Adrenal gland (tissue), 12 donors: Measurements from ENCODE around the gene CDC14C. TPM values are rescaled to one million over a fixed set of nuclear protein-coding genes. Genes with fewer than 3 reads are reported as not detected.
A peak's percentile ranks its signal among the peaks of the same experiment; 100 is the strongest.

Experiments
- DNase-seq, 7 donors: peaks; one replicate each; pipeline ENCODE4 v3.0.0-alpha.2; 2019 to 2020
- H3K27ac ChIP-seq, 5 donors: fragments of 200-600 bp; sonication (generic) in 4 of 5; 1 replicate in 3 of 5; 2 replicates in 2 of 5; pipeline versions ENCODE4 v1.5.1 to v1.8.0; 2016 to 2020; ENCODE audit warnings: mild to moderate bottlenecking in 1 of 5
- H3K27me3 ChIP-seq: fragments of 200-600 bp; 2 replicates; pipeline ENCODE4 v1.8.0; 2021
- H3K36me3 ChIP-seq, 2 donors: fragments of 200-600 bp; replicated peaks in 1 of 2; 1 replicate in 1 of 2; 2 replicates in 1 of 2; pipeline versions ENCODE4 v1.5.1 to v1.8.0; 2018 to 2022
- H3K4me1 ChIP-seq, 2 donors: fragments of 200-600 bp; replicated peaks in 1 of 2; 1 replicate in 1 of 2; 2 replicates in 1 of 2; pipeline versions ENCODE4 v1.5.1 to v1.8.0; 2018 to 2021
- H3K4me3 ChIP-seq, 4 donors: fragments of 200-600 bp; sonication (generic) in 3 of 4; one replicate each; pipeline ENCODE4 v1.5.1; 2016 to 2018
- H3K9me3 ChIP-seq, 3 donors: fragments of 200-600 bp; sonication (generic) in 1 of 3; replicated peaks in 1 of 3; 1 replicate in 2 of 3; 2 replicates in 1 of 3; pipeline versions ENCODE4 v1.5.1 to v1.8.0; 2016 to 2021
- POLR2A ChIP-seq, 2 donors: fragments of 450-650 bp; IDR thresholded peaks; one replicate each; pipeline ENCODE4 v1.6.1; 2017; ENCODE audit warnings: antibody characterized with exemption in 2 of 2, mild to moderate bottlenecking in 2 of 2, moderate library complexity in 1 of 2
- WGBS, 4 donors: extraction: QIAGEN DNeasy Blood & Tissue Kit in 2 of 4; methylation state at CpG; one replicate each; pipeline versions ENCODE4 v1.1.5 to v1.1.7; 2013 to 2017; 5-methylcytosine and 5-hydroxymethylcytosine counted together
- intact Hi-C, 2 donors: fragments of 100-400 bp; cut with DNase I; formaldehyde crosslinking; loops; one replicate each; pipeline versions ENCODE4 v1.14.1 to v1.15.0; 2022 to 2023
- polyA plus RNA-seq, 3 donors: library from polyadenylated mRNA; stranded (reverse); fragments of 200-250 nt in 2 of 3; fragments of 350-450 nt in 1 of 3; fragmentation: Illumina TruSeq in 1 of 3; extraction: RNeasy Lipid Tissue Mini Kit (QIAGEN cat#74804) in 1 of 3; gene quantifications; one replicate each; pipeline ENCODE4 v1.2.3, GENCODE V29; 2013 to 2014
- total RNA-seq, 9 donors: library from RNA; depleted of rRNA in 4 of 9; stranded (reverse); fragments of >200 nt in 4 of 9; fragments of 120-200 nt in 1 of 9; fragmentation: NEBNext Ultra II Directional in 1 of 9; extraction: Animal tissue kit (Norgen Biotek cat#: 25700) in 1 of 9; gene quantifications; one replicate each; pipeline versions ENCODE4 v1.1.0 to v1.2.4, GENCODE V29; 2013 to 2023
- TF ChIP-seq, protein P1 (sequence below), 6 experiments: fragments of 450-650 bp in 4 of 6; fragments of 200-600 bp in 2 of 6; sonication (generic) in 1 of 6; IDR thresholded peaks; 1 replicate in 5 of 6; 2 replicates in 1 of 6; pipeline versions ENCODE4 v1.5.1 to v1.8.0; 2016 to 2021; ENCODE audit warnings: antibody characterized with exemption in 6 of 6, mild to moderate bottlenecking in 2 of 6, moderate library complexity in 1 of 6
- donor health status: healthy with polysubstance abuse.
- donor health status: Bipolar disorder and iron deficiency.
- donor health status: DM: yes; HTN: yes; CAD: no.
- donor health status: DM: no; HTN: no; CAD: no.
- donor health status: DM: no; HTN: no; CAD: no.
- donor health status: DM: yes; HTN: yes; CAD: no.

The CDC14C gene
- total and polyA plus RNA-seq, 12 donors = not detected

DNA sequence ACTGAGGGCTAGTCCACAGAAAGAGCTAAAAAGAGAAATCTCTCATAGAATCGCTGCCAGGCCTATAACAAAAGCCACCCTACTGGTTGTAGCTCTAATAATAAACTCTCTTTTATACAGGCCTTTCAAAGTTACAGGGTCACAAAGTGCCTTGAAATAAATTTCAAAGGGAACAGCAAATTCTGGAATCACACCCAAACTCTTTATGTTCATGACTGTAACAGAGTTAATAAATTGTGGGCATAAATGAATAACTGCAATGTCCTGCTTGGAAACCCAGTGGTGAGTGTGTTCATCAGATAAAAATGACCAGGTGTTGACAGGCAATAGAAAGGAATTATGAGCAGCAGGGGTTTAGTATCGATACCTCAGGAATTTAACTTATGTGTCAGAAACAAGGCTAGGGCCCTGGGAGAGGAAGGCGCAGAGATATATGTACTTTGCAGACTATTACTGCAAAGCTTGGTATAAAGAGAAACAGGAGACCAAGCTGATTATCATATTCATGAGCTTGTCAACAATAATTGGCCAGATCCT is 9.3 kb downstream of the CDC14C start:
- Histone ChIP-seq H3K27ac (no peak overlapping the region), H3K27me3 (no peaks in the 10 kb centered on the region), H3K9me3 (no peaks in the 10 kb centered on the region), H3K4me3 (no peak overlapping the region), H3K4me1 (peaks cover 0 to 3% of the 10 kb centered on the region in 2 donors), H3K36me3 (no peaks in the 10 kb centered on the region)
- TF ChIP-seq POLR2A (IDR thresholded peaks at IDR 0.05) = no peak
- TF ChIP-seq, protein P1, sequence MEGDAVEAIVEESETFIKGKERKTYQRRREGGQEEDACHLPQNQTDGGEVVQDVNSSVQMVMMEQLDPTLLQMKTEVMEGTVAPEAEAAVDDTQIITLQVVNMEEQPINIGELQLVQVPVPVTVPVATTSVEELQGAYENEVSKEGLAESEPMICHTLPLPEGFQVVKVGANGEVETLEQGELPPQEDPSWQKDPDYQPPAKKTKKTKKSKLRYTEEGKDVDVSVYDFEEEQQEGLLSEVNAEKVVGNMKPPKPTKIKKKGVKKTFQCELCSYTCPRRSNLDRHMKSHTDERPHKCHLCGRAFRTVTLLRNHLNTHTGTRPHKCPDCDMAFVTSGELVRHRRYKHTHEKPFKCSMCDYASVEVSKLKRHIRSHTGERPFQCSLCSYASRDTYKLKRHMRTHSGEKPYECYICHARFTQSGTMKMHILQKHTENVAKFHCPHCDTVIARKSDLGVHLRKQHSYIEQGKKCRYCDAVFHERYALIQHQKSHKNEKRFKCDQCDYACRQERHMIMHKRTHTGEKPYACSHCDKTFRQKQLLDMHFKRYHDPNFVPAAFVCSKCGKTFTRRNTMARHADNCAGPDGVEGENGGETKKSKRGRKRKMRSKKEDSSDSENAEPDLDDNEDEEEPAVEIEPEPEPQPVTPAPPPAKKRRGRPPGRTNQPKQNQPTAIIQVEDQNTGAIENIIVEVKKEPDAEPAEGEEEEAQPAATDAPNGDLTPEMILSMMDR (IDR thresholded peaks at IDR 0.05) = no peak
- 77 to 87% (median 81%) methylated on average over 3 of the region's 3 CpGs for WGBS, 4 donors
- DNase-seq = no peak
- intact Hi-C loops = no loop called here

DNA sequence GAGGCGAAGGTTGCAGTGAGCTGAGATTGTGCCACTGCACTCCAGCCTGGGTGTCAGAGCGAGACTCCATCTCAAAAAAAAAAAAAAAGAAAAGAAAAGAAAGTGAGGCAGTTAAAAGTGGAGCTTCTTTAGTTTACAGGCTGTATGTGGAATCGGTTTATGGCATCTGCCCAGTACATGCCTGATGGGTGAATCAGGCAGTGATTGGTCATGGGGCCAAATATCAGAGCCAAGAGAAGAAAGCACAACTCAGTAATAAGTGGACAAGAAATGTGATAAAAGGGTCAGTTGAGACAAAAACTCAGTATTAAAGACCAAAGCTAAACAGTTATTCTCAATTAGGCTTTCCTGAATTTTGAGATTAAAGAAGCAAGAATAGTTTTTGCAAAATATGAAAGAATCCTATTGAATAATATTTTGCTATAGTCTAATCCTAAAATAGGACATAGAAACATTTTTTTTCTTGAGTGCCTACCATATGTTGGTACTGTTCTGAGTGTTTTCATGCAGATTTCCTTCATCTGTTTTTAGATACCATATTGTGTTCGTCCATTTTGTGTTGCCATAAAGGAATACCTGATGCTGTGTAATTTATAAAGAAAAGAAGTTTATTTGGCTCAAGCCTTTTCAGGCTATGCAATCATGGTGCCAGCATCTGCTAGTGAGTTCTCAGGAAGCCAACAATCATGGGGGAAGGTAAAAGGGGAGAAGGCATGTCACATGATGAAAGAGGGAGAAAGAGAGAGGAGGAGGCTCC is 14.4 kb downstream of the CDC14C start:
- WGBS, 4 donors = 53 to 64% (median 56%) methylated on average over 4 of the region's 4 CpGs
- peak; percentile 45 to 87 (median 79) for DNase-seq
- no peak for TF ChIP-seq POLR2A (IDR thresholded peaks at IDR 0.05)
- TF ChIP-seq, protein P1 (IDR thresholded peaks at IDR 0.05) = no peak
- no peak overlapping the region for H3K4me3 ChIP-seq
- H3K36me3 ChIP-seq = no peaks in the 10 kb centered on the region
- H3K27me3 ChIP-seq = no peaks in the 10 kb centered on the region
- H3K4me1 ChIP-seq = peaks cover 0 to 3% of the 10 kb centered on the region in 2 donors
- peak overlapping the region in 1 of 5 donors; percentile 36 for H3K27ac ChIP-seq
- H3K9me3 ChIP-seq = no peaks in the 10 kb centered on the region
- intact Hi-C loops = no loop called here

DNA sequence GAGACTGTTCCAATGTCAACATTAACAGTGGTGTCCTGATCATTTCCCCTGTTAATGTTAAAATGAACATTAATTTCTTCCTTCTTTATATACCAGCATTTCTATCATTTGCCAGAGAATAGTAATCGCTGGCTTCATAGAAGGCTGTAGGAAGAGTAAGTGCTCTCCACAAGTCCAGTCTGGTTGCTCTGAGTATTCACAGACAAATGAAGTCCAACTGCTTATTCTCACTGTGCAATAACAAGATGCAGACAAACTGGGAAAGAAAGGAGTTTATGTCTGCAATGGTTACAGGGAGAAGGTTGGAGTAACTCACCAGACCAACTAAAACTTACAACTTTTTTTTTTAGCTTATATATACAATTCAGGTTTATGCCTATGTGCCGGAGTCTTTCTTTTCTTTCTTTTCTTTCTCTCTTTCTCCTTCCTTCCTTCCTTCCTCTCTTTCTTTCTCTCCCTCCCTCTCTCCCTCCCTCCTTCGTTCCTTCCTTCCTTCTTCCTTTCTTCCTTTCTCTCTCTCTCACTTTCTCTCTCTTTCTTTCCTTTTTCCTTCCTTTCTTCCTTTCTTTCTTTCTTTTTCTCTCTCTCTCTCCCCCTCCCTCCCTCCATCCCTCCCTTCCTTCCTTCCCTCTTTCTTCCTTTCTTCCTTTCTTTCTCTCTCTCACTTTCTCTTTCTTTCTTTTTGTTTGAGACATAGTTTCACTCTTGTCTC is 19.1 kb downstream of the CDC14C start:
- intact Hi-C loops = no loop called here
- H3K9me3 ChIP-seq = no peaks in the 10 kb centered on the region

DNA sequence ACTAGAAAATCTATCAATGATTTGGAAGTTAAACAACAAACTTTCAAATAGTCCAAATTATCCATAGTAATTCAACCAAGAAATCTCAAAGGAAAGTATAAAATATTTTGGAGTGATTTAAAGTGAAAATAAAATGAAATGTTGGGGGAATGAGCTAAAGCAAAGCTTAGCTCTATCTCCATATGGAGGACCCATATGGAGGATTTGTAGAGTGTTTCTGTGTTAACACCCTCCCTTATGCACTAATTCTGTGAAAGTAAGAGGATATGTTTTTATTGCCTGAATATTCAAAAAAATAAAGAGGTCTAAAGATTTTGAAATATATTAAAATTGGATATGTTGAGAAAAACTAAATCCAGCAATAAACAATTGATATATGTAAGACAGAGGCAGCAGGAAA is 31.6 kb downstream of the CDC14C start:
- Histone ChIP-seq H3K9me3 (no peaks in the 10 kb centered on the region), H3K4me1 (no peaks in the 10 kb centered on the region), H3K27ac (no peak overlapping the region), H3K27me3 (no peaks in the 10 kb centered on the region), H3K4me3 (no peak overlapping the region), H3K36me3 (no peaks in the 10 kb centered on the region)
- no peak for TF ChIP-seq POLR2A (IDR thresholded peaks at IDR 0.05)
- TF ChIP-seq, protein P1 (IDR thresholded peaks at IDR 0.05) = no peak
- DNase-seq = no peak
- intact Hi-C loops = no loop called here

More for the DNA sequence above, 19.1 kb downstream of the CDC14C start:
- no peaks in the 10 kb centered on the region for H3K36me3 ChIP-seq
- DNase-seq = no peak
- no peak overlapping the region for H3K27ac ChIP-seq
- TF ChIP-seq POLR2A (IDR thresholded peaks at IDR 0.05) = no peak
- TF ChIP-seq, protein P1 (IDR thresholded peaks at IDR 0.05) = no peak
- H3K4me1 ChIP-seq = no peaks in the 10 kb centered on the region
- 68 to 80% (median 76%) methylated on average over 3 of the region's 3 CpGs for WGBS, 4 donors
- no peaks in the 10 kb centered on the region for H3K27me3 ChIP-seq
- no peak overlapping the region for H3K4me3 ChIP-seq
